Esophagus squamous epithelium (tissue), 5 donors: Measurements from ENCODE around the gene MAFF. TPM values are rescaled to one million over a fixed set of nuclear protein-coding genes. Genes with fewer than 3 reads are reported as not detected.
A peak's percentile ranks its signal among the peaks of the same experiment; 100 is the strongest.

Experiments used
- DNase-seq: peaks from one replicate; lab custom pipeline; 2025; lab: John Stamatoyannopoulos, UW
- H3K27ac ChIP-seq, 4 donors: fragments of 200-600 bp; sonication (generic); one replicate each; pipeline ENCODE4 v1.5.1; 2016 to 2019; ENCODE audit warnings: mild to moderate bottlenecking in 1 of 4
- H3K27me3 ChIP-seq, 4 donors: fragments of 200-600 bp; sonication (generic); 1 replicate in 3 of 4; 2 replicates in 1 of 4; pipeline versions ENCODE4 v1.5.1 to v1.6.0; 2017 to 2021; ENCODE audit warnings: antibody characterized with exemption in 1 of 4
- H3K36me3 ChIP-seq, 3 donors: fragments of 200-600 bp; sonication (generic); one replicate each; pipeline ENCODE4 v1.5.1; 2016 to 2019
- H3K4me1 ChIP-seq, 3 donors: fragments of 200-600 bp; sonication (generic); one replicate each; pipeline ENCODE4 v1.5.1; 2017 to 2019
- H3K4me3 ChIP-seq, 4 donors: fragments of 200-600 bp; sonication (generic); 1 replicate in 3 of 4; 2 replicates in 1 of 4; pipeline ENCODE4 v1.5.1; 2016 to 2019; ENCODE audit warnings: mild to moderate bottlenecking in 2 of 4, moderate library complexity in 1 of 4
- H3K9me3 ChIP-seq, 3 donors: fragments of 200-600 bp; sonication (generic); one replicate each; pipeline ENCODE4 v1.5.1; 2016 to 2019
- CTCF ChIP-seq, 6 experiments: fragments of 450-650 bp in 4 of 6; fragments of 200-600 bp in 2 of 6; sonication (generic) in 2 of 6; IDR thresholded peaks; one replicate each; pipeline ENCODE4 v1.5.1; 2016 to 2019; ENCODE audit warnings: antibody characterized with exemption in 6 of 6, mild to moderate bottlenecking in 4 of 6, moderate library complexity in 4 of 6
- POLR2A ChIP-seq, 4 donors: fragments of 450-650 bp; IDR thresholded peaks; one replicate each; pipeline ENCODE4 v1.6.1; 2017; ENCODE audit warnings: antibody characterized with exemption in 4 of 4, mild to moderate bottlenecking in 4 of 4, moderate library complexity in 3 of 4
- WGBS, 2 donors: methylation state at CpG; one replicate each; pipeline ENCODE4 v1.1.5; 2018; 5-methylcytosine and 5-hydroxymethylcytosine counted together
- intact Hi-C: fragments of 100-400 bp; cut with DNase I; formaldehyde crosslinking; loops from one replicate; pipeline ENCODE4 v1.15.0; 2022
- total RNA-seq, 4 donors: library from RNA; depleted of rRNA; stranded (reverse); fragments of >200 nt; gene quantifications; one replicate each; pipeline ENCODE4 v1.1.0, GENCODE V29; 2016
- donor health status: DM: yes; HTN: yes; CAD: no.

MAFF gene
- total RNA-seq, 4 donors from 2014 or later: 19.4 to 51.6 (median 40.5) TPM

- Histone ChIP-seq H3K9me3 (no peaks in the 10 kb centered on the region), H3K27ac (peak overlapping the region; percentile 73 to 88 (median 81)), H3K4me1 (peaks cover 30 to 59% (median 40%) of the 10 kb centered on the region in 3 donors), H3K36me3 (peaks cover 5 to 64% (median 6%) of the 10 kb centered on the region in 3 donors), H3K4me3 (no peak overlapping the region), H3K27me3 (no peaks in the 10 kb centered on the region)
- WGBS, 2 donors: 48 to 60% methylated on average over 2 to 5 of the region's 8 CpGs
- intact Hi-C loops: loop anchor here (10.0 kb wide), 1 partner anchor 115 kb away; no protein-coding TSS in a partner anchor
- no peak for TF ChIP-seq POLR2A (IDR thresholded peaks at IDR 0.05)
- DNase-seq: no peak
These were observed 18.4 kb downstream of the MAFF start for GRCh38 chr22:38220163-38220562.

GRCh38 chr22:38220653-38221386 is 19.0 kb downstream of the MAFF start:
- no peak overlapping the region for H3K4me3 ChIP-seq
- H3K4me1 ChIP-seq: peaks cover 30 to 54% (median 40%) of the 10 kb centered on the region in 3 donors
- peak overlapping the region; percentile 73 to 88 (median 81) for H3K27ac ChIP-seq
- H3K36me3 ChIP-seq: peaks cover 5 to 64% (median 6%) of the 10 kb centered on the region in 3 donors
- TF ChIP-seq CTCF (IDR thresholded peaks at IDR 0.05): no peak
- TF ChIP-seq POLR2A (IDR thresholded peaks at IDR 0.05): no peak
- 86 to 89% methylated on average over 4 to 10 of the region's 22 CpGs for WGBS, 2 donors
- H3K9me3 ChIP-seq: no peaks in the 10 kb centered on the region
- intact Hi-C loops: loop anchor here (10.0 kb wide), 1 partner anchor 116 kb away; no protein-coding TSS in a partner anchor
- DNase-seq: no peak
- H3K27me3 ChIP-seq: no peaks in the 10 kb centered on the region

GRCh38 chr22:38221407-38221806 is 19.6 kb downstream of the MAFF start:
- Histone ChIP-seq H3K4me1 (peaks cover 30 to 54% (median 40%) of the 10 kb centered on the region in 3 donors), H3K4me3 (no peak overlapping the region), H3K9me3 (no peaks in the 10 kb centered on the region), H3K27ac (peak overlapping the region in 1 of 4 donors; percentile 74), H3K36me3 (peaks cover 5 to 64% (median 8%) of the 10 kb centered on the region in 3 donors), H3K27me3 (no peaks in the 10 kb centered on the region)
- TF ChIP-seq CTCF (IDR thresholded peaks at IDR 0.05): no peak
- no peak for TF ChIP-seq POLR2A (IDR thresholded peaks at IDR 0.05)
- DNase-seq: no peak
- WGBS, 2 donors: 98% methylated on average over 8 of the region's 22 CpGs; no CpG with 5 or more reads in 1 of the 2 donors
- intact Hi-C loops: loop anchor here (10.0 kb wide), 1 partner anchor 117 kb away; no protein-coding TSS in a partner anchor

- Histone ChIP-seq H3K27ac (peak overlapping the region in 2 of 4 donors; percentile 59 to 74), H3K4me1 (peaks cover 30 to 54% (median 40%) of the 10 kb centered on the region in 3 donors)
These were observed 20.4 kb downstream of the MAFF start for GRCh38 chr22:38221908-38222796.

More at GRCh38 chr22:38221908-38222796, 20.4 kb downstream of the MAFF start:
- 82 to 84% methylated on average over 13 to 20 of the region's 25 CpGs for WGBS, 2 donors
- peaks cover 5 to 66% (median 10%) of the 10 kb centered on the region in 3 donors for H3K36me3 ChIP-seq
- intact Hi-C loops: loop anchor here (10.0 kb wide), 1 partner anchor 117 kb away; no protein-coding TSS in a partner anchor
- no peak for DNase-seq
- TF ChIP-seq POLR2A (IDR thresholded peaks at IDR 0.05): no peak
- TF ChIP-seq CTCF (IDR thresholded peaks at IDR 0.05): no peak
- H3K9me3 ChIP-seq: no peaks in the 10 kb centered on the region
- no peaks in the 10 kb centered on the region for H3K27me3 ChIP-seq
- no peak overlapping the region for H3K4me3 ChIP-seq
